NCI-H2029 treated with DMSO at 0.1 percent for 48 hours (cell line): ENCODE results near the gene SLC22A23.

Source experiments
- DNase-seq: peaks from one replicate; lab custom pipeline; 2025; lab: John Stamatoyannopoulos, UW

The SLC22A23 gene

DNA sequence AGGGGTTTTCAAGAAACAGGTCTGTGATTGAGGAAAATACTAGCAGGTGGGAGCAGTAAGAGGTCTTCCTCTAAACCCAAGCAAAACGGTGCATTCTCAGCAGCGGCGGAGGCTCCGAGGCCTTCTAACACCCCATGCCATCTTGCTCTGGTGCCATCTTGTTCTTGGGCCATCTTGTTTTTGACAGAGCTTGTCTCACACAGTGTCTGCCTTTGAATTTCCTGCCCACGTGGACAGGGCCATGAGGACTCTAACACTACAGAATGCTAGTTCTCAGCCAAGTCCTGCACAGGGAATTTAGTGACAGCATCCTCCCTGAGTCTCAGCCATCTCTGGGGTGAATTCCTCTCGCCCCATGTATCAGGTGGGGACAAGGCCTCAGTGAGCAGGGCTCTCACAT is 121.7 kb downstream of the SLC22A23 start:
- DNase-seq, result no peak

DNA sequence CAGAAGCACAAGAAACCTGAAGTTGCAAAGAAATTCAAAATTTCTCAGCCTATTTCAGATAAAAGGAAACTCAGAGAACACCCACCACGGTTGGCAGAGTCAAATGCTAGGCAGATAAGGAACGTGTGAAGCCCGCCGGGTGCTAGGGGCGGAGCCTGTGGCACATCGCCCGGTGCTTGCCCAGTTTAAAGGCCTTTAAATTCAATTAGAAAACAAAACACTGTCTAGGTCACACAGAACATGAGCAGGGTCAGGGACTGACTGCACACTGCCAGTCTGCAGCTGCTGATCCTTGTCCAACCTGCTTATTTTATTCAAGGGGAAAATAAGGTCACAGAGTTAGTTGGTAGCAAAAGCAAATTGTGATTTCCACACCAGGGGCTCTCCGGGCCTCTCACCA is 122.3 kb downstream of the SLC22A23 start:
- peak; percentile 92 for DNase-seq

DNA sequence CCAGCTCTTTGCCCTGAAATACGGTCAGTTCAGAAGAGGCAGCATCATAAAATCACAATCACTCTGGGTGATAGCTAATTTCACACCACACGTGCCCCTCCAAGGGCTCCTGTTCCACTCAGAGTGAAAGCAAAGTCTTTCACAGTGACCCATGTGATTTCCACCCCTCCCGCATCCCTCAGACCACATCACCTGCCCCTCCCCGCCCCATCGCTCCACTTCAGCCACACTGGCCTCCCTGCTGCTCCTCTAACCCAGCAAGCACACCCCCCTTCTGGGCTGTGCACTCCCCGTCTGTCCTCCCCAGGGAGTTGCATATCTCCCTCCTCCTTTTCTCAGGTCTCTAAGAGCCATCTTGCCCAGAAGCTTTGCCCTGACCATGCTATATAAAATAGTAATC is 123.6 kb downstream of the SLC22A23 start:
- DNase-seq, result no peak

DNA sequence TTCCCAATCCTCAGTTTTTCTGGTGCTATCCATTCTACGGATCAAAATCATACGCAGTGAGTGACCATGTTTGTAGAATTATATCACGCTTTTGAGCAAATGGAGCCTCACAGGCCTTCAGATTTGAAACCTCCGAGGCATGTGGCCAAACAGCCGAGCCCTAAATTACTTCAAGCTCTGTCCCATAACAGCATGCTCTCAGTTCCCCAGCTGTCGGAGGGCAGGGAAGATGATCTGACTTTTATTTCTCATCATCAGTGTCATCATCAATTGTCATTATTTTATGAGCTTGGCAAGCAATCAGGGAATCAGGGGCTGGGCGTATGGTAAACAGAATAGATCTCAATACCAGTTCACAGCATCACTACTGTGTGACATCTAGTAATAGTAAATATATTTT is 124.9 kb downstream of the SLC22A23 start:
- DNase-seq, result no peak

DNA sequence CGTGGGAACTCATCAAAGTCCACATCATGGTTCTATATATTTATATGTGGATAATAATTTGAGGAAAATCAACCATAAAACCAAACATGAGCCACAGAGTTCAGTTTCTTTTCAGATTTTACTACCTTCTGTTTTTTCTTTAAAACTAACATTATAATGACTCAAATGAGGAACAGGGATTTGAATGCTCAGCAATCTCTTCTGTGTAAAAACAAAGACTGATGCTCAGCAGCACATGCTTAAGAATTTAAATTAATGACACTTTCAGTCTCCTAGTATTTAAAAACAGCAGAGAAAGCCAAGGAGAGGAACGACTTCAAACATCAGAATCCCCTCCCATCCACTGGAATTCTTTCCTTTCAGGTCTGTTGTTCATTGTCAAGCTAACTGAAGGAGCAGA is 125.4 kb downstream of the SLC22A23 start:
- DNase-seq, result no peak

DNA sequence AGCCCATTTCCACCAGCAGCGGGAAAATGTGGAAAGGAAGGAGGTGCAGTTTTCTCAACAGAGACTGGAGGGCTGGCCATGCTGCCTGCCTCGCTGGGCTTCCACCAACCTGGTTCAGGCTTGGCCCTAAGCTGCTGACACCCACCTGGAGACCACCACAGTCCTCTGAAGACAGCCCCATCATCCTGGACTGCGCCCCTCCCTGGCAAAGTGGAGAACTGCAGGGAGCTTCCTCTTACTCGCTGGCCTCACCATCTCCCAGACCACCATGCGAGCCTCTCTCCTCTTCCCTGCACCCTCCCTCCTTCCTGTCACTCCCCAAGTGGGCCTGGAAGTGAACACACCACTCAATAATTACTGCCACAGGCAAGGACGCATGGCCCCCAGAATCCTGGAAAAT is 126.7 kb downstream of the SLC22A23 start:
- DNase-seq, result no peak

DNA sequence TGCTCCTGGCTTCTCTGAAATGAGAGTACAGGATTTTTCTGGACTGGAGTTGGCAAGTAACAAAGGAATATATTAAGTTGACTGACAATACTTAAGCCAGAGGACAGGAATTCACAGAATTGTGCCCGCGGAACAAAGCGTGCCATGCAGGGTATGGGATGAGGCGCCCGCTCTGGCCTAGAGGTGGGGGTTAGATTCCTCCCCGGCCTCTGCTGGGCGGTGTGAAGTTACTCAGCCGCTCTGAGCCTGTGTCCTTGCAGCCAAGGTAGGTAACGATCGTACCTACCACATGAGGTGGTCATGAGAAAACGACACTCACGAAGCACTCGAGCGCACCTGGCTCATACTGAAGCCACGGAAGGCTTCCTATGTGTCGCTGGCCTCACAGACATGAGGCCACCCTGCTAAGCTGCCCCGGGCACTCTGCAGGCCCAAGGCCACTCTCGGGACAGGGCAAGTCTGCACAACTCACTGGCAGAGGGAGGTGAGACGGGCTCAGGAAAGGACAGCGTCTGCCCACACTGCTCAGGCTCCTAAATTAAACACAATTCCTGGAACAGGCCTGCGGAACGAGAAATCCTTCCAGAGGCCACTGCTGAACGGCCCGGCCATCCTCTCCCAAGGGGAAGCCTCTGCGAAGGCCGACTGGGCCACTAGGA is 127.3 kb downstream of the SLC22A23 start:
- DNase-seq, result no peak

DNA sequence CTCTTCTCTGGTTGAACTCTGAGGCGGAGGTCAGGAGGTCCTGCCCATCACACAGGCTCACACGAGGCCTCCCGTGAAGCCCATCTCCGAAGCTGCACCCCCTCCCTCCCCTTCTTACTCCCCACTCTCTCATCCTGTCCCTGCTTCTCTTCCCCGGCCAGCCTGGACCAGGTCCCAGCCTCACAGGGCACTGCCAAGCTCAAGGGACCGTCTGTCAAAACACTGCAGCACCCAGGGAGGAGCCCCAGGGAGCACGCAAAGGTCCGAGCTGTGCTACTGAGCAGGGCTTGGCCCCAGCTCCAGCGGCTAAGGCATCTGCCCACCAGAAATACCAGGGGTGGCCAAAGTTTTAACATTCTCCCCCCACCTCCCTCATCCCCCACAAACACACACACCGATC is 128.1 kb downstream of the SLC22A23 start:
- no peak for DNase-seq

DNA sequence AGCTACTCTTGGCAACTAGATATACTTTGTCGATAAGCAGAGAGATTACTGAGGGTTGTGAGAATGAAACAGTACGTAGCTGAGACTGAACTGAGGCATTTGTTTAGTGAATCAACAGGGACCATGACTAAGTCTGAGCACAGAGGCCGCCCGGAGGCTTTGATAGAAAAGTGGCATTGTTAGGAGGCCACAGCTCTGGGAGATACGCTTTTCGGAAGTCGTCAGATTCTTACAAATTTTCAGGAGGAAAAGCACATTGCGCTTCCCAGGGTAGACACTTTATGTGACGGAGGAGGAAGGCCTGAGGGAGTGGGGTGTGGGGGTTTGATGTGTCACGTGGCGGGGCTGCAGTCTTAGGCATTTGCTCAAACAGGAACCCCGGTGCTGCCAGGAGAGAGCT is 128.7 kb downstream of the SLC22A23 start:
- DNase-seq, result no peak

DNA sequence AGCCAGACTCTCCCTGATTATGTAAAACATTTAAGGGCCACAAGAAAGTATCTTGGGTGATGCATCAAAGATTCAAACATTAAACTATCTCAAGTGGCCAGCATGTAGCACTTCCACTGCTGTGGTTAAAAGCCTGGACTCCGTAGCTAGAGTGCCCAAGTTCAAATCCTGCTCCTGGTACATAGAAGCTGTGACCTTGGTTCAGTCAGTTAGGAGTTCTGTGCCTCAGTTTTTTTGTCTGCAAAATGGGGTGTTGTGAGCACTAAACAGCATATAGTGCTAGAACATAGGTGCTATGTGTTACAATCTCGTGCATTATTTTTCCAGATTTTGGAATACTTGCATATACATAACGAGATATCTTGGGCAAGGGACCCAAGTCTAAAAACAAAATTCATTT is 129.4 kb downstream of the SLC22A23 start:
- no peak for DNase-seq

DNA sequence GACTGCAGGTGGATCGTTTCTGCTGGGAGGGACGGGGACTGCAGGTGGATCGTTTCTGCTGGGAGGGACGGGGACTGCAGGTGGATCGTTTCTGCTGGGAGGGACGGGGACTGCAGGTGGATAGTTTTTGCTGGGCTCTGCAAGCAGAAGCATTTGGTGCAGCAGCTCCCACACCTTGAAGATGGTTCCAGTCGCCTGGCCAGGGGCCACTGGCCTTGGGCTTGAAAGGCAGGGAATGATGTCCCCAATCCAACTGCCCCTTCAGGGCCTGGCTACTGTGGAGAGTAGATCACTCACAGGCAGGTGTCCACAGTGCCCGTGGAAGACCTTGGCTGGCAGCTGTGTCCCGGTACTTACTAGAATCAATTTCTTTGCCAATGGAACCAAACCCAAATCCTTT is 129.9 kb downstream of the SLC22A23 start:
- DNase-seq, result no peak

DNA sequence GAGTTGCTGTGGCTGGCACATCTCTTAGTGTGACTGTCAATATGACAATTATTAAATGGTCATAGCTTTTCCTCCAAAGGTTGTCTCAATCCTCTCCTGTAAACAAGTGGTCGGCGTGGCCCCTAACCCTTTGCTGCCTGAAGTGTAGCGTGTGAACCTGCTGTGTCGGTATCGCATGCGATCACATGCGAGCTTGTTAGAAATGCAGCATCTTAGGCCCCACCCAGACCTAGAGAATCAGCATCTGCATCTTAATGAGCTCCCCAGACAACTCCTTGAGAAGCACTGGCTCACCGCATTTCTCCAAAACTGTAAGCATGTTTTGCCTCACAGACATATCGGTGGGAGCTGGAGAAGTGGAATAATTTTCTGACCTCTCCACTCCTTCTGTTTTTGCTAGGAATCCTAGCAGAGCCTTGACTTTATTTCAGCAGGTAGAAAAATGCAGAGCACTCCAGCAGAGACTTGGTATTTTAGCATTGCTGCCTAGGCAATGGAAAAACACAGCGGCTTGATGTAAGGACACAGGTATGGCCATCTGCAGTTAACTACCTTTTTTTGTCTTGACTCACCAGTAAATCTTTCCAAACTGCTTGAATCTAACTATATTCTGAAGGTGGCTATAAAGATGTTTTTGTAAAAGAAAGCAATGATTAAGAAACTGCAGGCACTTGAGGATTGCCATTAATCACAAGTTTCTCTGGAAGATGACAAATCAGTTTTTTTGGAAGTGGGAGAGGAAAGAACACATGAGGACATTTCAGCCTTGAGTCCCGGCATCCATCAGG is 130.5 kb downstream of the SLC22A23 start:
- DNase-seq, result no peak

DNA sequence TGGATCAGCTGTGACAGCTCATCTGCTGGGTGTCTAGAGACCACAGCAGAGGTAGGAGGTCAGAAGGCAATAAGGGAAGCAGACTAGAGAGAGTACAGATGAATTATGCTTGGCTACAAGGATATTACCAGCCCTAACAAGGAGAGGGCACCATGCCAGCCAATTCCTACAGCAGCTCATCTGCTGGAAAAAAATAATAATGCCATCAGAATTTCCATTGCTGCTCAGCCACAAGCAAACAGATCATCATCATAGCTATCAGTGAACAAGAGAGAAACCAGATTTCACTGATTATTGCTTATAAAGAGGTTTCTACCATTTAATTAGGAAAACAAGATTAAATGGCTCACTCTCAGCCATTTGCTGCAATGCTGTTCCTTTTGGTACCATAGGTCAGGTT is 131.6 kb downstream of the SLC22A23 start:
- DNase-seq, result peak; percentile 74

DNA sequence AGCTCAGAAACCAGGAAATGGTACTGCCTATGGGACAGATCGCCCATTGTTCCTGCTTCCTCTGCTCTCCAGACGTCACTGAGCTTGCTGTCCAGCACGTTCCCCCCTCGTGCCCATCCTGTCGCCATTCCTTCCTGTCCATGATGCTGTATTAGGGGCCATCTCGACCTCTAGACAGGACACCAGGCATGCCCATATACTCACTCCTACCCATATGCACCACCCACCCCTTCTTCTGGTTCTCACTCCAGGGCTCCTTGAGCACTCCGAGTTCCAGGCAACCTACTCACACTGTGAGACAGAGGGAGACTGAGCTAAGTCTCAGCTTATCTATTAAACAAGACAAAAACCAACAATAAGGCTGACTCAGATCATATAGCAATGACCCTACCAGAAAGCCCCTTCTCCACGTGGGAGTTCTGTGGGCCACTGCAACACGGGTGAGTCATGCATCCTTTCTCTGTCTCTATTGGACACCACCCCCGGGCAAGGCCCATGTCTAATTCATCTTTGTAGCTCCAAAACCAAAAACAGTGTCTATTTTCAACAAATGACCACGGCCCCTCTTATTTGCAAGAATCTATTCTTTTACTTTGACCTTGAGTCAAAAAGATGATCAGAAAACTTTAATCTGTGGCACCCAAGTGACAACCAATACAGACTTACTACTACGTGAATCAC is 132.4 kb downstream of the SLC22A23 start:
- DNase-seq, result no peak

DNA sequence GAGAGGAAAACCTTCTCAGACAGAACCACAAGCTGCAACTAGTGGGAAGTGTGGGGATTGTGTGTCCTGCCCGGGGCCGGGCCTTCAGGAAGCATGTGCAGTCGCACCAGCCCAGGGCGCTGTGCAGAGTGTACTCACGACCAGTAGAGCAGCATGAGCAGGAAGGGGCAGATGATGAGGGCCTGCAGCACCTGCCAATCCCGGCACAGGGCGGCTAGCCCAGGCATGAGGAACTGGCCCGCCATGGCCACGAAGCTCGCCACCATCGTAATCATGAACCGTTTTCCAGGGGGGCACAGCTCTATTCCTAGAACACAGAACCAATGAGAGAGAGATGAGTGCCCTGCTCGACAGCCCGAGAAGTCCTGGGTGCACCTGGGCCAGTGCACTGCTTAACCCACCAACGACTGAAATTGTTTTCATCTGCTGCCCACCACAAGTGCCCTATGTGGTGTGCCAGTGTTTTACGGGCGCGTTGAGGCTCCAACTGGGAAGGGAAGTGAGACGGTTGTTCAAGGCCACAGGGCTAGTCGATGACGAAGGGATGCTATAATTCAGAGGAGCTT is 133.1 kb downstream of the SLC22A23 start:
- DNase-seq, result no peak

DNA sequence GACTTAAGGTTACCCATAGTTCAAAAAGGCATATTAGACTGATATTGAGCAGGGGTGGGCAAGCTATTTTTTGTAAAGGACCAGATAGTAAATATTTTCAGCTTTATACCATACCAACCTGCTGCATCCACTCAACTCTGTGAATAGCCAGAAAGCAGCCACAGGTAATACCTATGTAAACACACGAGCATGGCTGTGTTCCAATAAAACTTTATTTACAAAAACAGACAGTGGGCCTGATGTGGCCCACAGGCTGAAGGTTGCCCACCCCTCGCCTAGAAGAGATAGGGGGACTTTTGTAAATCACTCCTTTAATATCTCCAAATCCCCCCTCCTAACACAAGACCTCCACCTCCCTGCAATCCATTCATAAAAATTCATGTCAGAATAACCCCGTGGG is 133.7 kb downstream of the SLC22A23 start:
- no peak for DNase-seq

DNA sequence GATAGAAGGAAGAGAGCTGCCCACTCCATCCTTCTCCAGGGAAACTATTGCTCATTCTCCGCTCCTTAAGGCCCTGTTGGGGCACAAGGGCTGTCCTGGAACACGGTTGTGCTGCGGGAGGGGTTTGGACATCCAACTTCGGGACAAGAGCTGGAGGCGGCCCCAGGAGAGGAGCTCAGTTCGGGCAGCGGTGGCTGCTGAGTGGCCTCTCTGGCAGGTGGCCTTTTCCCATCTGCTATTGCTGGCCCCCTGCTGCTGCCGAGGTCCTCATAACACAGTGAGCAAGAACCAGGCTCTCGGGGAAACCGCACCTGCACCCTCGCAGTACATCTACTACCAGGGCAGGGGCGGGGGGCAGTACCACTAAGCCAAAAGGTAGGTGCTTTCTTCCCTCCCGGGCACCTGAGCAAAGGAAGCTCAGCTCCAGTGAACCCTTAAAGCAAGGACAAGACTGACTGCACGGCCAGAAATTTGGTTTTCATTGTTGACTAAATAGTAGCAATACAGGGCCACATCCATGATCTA is 134.4 kb downstream of the SLC22A23 start:
- no peak for DNase-seq

DNA sequence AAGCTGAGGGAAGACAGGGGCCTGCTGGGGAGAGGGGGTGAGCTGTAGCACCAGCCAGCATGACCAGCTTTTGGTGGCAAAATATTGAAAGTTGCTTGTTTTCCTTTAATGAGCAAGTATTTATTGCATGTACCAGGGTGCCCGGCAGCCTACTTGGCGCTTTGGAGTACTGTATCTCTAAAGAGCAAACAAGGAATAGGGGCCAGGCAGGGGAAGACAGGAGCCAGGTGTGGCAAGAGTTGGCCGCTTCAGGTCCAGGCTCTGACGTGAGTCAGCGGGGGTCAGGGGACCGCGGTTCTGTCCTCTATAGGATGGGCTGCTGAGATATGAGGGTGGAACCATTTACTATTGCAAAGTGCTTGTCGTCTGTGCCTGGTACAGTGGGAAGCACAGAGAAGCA is 135.0 kb downstream of the SLC22A23 start:
- no peak for DNase-seq

DNA sequence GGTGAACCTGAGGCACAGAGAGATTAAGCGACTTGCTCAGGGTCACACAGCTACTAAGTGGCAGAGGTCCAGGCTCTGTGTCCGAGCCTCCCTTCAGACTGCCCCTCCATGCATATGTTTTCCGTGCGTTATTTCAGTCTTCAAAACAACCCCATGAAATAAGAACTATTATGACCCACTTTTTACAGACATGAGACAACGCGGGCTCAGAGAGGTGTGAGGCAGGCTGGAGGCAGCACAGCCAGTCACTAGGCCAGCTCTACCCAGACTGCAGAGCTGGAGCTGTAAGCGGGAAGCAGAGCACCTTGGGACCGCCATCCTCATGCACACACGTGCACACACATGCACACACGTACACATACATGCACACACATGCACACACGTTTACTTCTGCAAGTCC is 135.8 kb downstream of the SLC22A23 start:
- DNase-seq, result no peak

DNA sequence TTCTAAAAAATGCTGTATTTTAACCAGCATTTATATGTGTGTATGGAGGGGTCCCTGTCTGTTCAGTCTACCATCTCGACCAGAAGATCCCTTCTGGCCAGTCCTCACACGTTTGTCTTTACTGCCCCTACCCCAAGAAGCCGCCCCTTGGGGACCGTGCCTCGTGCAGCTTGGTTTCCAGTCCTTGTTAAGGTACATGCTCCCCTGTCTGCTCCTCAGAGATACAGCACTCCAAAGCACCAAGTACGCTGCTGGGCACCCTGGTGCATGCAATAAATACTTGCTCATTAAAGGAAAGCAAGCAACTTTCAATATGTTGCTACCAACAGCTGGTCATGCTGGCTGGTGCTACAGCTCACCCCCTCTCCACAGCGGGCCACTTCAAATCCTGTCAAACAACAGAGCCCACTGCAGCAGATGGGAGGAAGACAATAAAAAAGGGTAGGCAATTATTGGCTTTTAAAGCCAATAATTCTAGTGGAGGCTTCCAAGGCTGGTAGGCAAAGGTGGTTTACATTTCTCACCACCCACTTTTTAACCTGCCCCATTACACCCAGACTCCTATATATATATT is 136.5 kb downstream of the SLC22A23 start:
- DNase-seq, result no peak

DNA sequence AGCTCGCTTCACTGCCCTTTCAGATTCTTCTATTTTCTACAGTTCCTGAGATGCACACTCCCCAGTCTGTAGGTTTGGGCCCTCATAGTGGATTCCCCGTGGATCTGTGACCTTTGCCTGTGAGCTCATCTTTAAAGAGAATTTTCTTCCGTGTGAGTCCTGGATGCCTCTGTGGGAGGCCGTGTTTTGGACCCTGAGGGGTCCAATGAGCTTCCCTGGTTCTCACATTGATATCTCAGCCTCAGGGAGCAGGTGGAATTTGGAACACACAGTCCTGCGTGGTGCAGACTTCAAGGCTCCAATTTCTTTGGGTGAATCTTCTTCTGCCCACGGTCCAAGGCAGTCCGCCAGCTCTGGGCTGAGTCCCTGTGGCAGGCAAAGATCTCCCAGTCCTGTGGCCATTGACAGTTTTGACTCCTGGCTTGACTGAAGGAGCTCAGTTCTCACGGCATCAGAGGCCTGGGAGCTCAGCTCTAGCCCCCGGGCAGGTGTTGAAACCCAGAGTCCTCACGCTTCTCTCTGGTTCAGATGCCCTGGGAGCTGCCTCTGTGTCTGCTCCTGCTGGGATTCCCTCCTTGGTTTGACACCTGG is 137.1 kb downstream of the SLC22A23 start:
- no peak for DNase-seq
